Left forelimb (tissue), 1 donor: Measurements from ENCODE around the gene KIT.
A peak's percentile ranks its signal among the peaks of the same experiment; 100 is the strongest.

Source experiments
- DNase-seq: peaks from one replicate; pipeline ENCODE4 v3.0.0-alpha.2; 2018; ENCODE audit warnings: low spot score

KIT gene

GRCh38 chr4:54745031-54745770 lies 87.4 kb downstream of the KIT start:
- no peak for DNase-seq

DNA sequence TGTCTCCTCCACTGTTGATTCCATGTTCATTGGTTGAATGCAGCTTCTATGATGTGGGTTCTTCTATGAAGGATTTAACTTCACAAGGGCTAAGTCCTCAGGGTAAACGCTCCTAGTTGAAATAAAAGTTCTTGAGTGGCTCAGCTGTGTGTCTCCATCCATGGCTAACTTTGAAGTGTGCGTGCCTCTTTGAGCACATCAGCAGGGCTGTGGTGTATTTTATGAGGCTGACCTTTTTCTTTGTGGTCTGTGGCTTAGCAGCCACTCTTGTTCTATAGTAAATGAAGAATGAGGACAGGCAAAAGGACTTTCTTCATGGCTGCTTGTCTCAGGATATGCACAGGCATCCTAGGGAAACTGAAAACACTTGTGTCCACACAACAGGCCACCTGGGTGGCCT lies 88.5 kb downstream of the KIT start:
- no peak for DNase-seq

DNA sequence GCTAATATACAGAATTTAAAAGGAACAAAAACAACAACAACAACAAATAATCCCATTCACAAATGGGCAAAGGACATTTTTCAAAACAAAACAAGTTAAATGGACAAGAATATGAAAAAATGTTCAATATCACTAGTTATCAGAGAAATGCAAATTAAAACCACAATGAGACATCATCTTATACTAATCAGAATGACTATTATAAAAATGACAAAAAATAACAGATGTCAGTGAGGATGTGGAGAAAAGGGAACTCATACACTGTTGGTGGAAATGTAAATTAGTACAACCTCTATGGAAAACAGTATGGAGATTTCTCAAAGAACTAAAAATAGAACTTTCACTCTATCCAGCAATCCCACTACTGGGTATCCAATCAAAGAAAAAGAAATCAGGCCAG lies 92.6 kb downstream of the KIT start:
- no peak for DNase-seq

GRCh38 chr4:54754394-54754793 lies 96.6 kb downstream of the KIT start:
- DNase-seq = no peak

DNA sequence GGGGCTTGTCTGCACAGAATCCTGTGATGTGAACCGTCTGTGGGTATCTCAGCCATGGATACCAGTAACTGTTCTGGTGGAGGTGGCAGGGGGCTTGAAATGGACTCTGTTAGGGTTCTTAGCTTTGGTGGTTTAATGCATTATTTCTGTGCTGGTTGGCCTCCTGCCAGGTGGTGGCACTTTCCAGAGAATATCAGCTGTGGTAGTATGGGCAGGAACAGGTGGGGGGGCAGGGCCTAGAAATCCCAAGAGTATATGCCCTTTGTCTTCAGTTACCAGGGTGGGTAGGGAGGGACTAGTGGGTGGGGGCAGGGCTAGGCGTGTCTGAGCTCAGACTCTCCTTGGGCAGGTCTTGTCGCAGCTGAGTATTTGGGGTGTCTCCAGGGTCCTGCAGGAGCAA lies 106.7 kb downstream of the KIT start:
- no peak for DNase-seq

GRCh38 chr4:54767376-54767775 lies 109.6 kb downstream of the KIT start:
- no peak for DNase-seq

GRCh38 chr4:54773022-54773421 lies 115.3 kb downstream of the KIT start:
- DNase-seq = no peak

GRCh38 chr4:54779036-54779435 lies 121.3 kb downstream of the KIT start:
- no peak for DNase-seq

DNA sequence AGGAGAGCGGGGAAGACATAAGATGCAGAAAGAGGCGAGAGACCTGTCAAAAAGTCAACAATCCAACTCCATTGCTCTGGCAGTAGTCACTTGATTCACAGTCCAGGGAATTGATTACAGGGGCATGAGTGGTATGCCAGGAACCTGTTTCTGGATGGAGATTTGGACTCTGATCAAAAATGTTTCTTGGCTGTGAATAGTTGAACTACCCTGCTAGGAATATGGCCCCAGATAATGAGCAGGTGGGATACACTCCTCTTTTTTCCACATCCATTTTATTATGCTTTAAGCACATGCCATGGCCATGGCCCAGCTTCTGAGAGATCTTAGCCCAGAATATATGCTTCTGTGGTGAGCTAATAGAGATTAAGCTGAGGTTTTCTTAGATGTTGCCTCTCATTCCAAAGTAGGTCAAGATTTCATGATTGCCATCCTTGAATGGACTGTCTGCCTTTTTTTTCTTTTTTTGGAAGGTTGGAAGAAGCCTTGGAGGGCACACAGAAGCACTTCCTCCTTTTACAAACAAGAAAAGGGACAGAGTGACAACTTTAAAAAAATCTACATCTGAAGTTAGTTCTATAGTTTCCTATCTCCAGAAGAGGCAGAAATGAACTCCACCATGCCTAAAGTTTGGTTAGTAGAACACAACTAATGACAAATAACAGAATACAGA lies 121.9 kb downstream of the KIT start:
- no peak for DNase-seq

GRCh38 chr4:54780149-54780495 lies 122.4 kb downstream of the KIT start:
- no peak for DNase-seq

DNA sequence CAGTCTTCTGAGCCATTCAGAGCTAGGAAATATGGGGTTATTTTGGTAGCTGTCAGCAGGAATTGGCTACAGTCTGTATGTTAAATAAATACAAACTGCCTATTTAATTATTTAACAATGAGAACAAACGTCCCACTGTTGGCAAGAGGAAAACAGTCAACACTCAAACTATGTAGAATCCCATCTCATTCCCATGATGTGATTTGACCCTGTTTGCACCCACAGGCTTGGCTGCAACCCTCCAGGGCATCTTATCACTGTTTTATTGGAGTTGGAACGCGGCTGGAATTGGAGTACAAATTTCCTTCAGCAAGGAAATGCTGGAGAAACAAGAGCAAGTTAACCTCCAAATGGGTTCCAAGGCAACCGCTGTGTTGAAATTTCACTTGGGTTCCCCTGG lies 124.0 kb downstream of the KIT start:
- DNase-seq = no peak

- DNase-seq = no peak
Observed at GRCh38 chr4:54783402-54784110, 125.8 kb downstream of the KIT start.

DNA sequence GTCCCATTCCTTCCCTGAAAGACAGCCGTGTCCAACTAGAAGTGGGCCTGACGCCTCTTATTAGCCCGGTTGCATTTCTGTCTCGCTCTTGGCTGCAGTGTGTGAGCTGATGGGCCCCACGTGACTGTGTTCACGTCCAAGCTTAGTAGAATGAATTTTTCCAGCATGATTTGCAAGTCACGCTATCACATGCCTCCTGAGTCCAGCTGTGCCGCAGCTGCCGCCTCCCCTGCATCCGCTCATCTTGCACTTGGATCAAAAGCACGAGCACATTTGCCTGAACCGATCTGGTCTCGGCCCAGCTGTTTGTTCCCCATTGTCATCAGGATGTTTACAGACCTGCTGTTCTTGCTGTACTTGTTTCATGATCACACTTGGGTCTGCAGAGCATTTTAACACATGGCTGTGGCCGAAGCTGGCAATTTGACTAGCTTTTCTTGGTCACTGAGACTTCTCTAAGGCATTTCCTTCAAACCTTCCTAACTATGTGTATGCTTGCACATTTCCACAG lies 126.5 kb downstream of the KIT start:
- peak; percentile 92 for DNase-seq
